ENCODE measurements around the gene NFATC2.

NFATC2 gene

GRCh38 chr20:51422514-51423289, 119.8 kb downstream of the NFATC2 start:
- Mint-ChIP-seq H3K27ac (peak overlapping the region; percentile 63), H3K36me3 (ENCODE audit: low read depth) (peaks cover 58% of the 10 kb centered on the region), H3K27me3 (ENCODE audit: low read depth) (no peaks in the 10 kb centered on the region), H3K4me1 (ENCODE audit: low read depth) (peaks cover 64% of the 10 kb centered on the region), H3K9me3 (no peaks in the 10 kb centered on the region), H3K4me3 (no peak overlapping the region)

GRCh38 chr20:51420805-51421204, 121.7 kb downstream of the NFATC2 start:
- no peak overlapping the region for H3K4me3 Mint-ChIP-seq
- H3K27me3 Mint-ChIP-seq (ENCODE audit: low read depth): no peaks in the 10 kb centered on the region
- peaks cover 66% of the 10 kb centered on the region for H3K4me1 Mint-ChIP-seq (ENCODE audit: low read depth)
- H3K36me3 Mint-ChIP-seq (ENCODE audit: low read depth): peaks cover 61% of the 10 kb centered on the region
- no peaks in the 10 kb centered on the region for H3K9me3 Mint-ChIP-seq
- H3K27ac Mint-ChIP-seq: no peak overlapping the region

DNA sequence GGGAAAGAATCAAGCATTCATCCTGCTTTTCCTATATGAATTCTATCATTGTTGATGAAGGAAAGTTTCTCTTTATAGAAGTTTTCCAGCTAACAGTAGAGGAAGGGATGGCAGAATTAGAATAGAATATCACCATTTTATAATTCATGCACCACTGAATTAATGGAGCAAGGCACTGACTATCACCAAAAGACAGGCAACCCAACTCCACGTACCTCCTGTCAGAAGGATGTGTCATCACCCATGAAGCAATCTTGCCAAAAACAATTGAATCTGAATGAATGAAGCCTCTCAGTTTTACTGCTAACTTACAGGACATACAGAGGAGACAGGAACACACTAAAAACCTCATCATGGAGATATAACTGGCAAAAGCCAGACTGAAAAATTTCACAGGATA, 122.4 kb downstream of the NFATC2 start:
- H3K27me3 Mint-ChIP-seq (ENCODE audit: low read depth): no peaks in the 10 kb centered on the region
- H3K27ac Mint-ChIP-seq: peak overlapping the region; percentile 37
- peaks cover 65% of the 10 kb centered on the region for H3K36me3 Mint-ChIP-seq (ENCODE audit: low read depth)
- no peaks in the 10 kb centered on the region for H3K9me3 Mint-ChIP-seq
- peaks cover 70% of the 10 kb centered on the region for H3K4me1 Mint-ChIP-seq (ENCODE audit: low read depth)
- no peak overlapping the region for H3K4me3 Mint-ChIP-seq

GRCh38 chr20:51419646-51420045, 122.9 kb downstream of the NFATC2 start:
- H3K4me3 Mint-ChIP-seq: no peak overlapping the region
- H3K36me3 Mint-ChIP-seq (ENCODE audit: low read depth): peaks cover 62% of the 10 kb centered on the region
- H3K4me1 Mint-ChIP-seq (ENCODE audit: low read depth): peaks cover 67% of the 10 kb centered on the region
- no peaks in the 10 kb centered on the region for H3K9me3 Mint-ChIP-seq
- no peaks in the 10 kb centered on the region for H3K27me3 Mint-ChIP-seq (ENCODE audit: low read depth)
- H3K27ac Mint-ChIP-seq: peak overlapping the region; percentile 18

DNA sequence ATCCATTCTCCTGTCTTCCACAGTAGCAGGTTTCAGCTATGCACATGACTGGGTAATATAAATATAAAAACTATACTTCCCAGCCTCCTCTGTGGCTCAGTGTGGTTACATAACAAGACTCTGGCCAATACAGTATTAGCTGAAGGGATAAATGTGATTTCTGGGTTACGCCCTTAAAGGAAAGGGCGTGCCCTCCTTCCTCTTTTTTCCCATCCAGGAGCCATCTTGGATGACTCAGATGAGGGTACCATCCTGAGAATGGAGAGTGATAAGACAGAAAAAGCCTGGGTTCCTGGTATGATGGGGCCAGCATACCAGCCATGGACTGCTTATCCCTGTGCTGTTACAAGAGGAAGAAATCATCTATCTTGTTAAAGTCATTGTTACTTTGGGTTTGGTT, 123.3 kb downstream of the NFATC2 start:
- H3K4me1 Mint-ChIP-seq (ENCODE audit: low read depth): peaks cover 62% of the 10 kb centered on the region
- H3K27me3 Mint-ChIP-seq (ENCODE audit: low read depth): no peaks in the 10 kb centered on the region
- no peak overlapping the region for H3K4me3 Mint-ChIP-seq
- peak overlapping the region; percentile 18 for H3K27ac Mint-ChIP-seq
- no peaks in the 10 kb centered on the region for H3K9me3 Mint-ChIP-seq
- H3K36me3 Mint-ChIP-seq (ENCODE audit: low read depth): peaks cover 57% of the 10 kb centered on the region

- peaks cover 50% of the 10 kb centered on the region for H3K36me3 Mint-ChIP-seq (ENCODE audit: low read depth)
- no peaks in the 10 kb centered on the region for H3K27me3 Mint-ChIP-seq (ENCODE audit: low read depth)
- H3K27ac Mint-ChIP-seq: no peak overlapping the region
These were observed 124.4 kb downstream of the NFATC2 start for GRCh38 chr20:51418137-51418529.

GRCh38 chr20:51417250-51418136, 125.0 kb downstream of the NFATC2 start:
- Mint-ChIP-seq H3K27ac (peak overlapping the region; percentile 62), H3K9me3 (no peaks in the 10 kb centered on the region), H3K4me3 (peak overlapping the region; percentile 25), H3K27me3 (ENCODE audit: low read depth) (no peaks in the 10 kb centered on the region), H3K4me1 (ENCODE audit: low read depth) (peaks cover 61% of the 10 kb centered on the region), H3K36me3 (ENCODE audit: low read depth) (peaks cover 49% of the 10 kb centered on the region)

More at GRCh38 chr20:51418137-51418529, 124.4 kb downstream of the NFATC2 start:
- Mint-ChIP-seq H3K4me3 (no peak overlapping the region), H3K4me1 (ENCODE audit: low read depth) (peaks cover 58% of the 10 kb centered on the region), H3K9me3 (no peaks in the 10 kb centered on the region)

- Mint-ChIP-seq H3K27ac (peak overlapping the region; percentile 62), H3K9me3 (no peaks in the 10 kb centered on the region), H3K4me1 (ENCODE audit: low read depth) (peaks cover 58% of the 10 kb centered on the region), H3K36me3 (ENCODE audit: low read depth) (peaks cover 44% of the 10 kb centered on the region), H3K27me3 (ENCODE audit: low read depth) (no peaks in the 10 kb centered on the region), H3K4me3 (peak overlapping the region; percentile 25)
These were observed 125.8 kb downstream of the NFATC2 start for GRCh38 chr20:51416532-51417249.

- peaks cover 8% of the 10 kb centered on the region for H3K9me3 Mint-ChIP-seq
- H3K36me3 Mint-ChIP-seq (ENCODE audit: low read depth): peaks cover 46% of the 10 kb centered on the region
- peak overlapping the region; percentile 70 for H3K27ac Mint-ChIP-seq
- H3K4me1 Mint-ChIP-seq (ENCODE audit: low read depth): peaks cover 66% of the 10 kb centered on the region
- H3K4me3 Mint-ChIP-seq: no peak overlapping the region
- no peaks in the 10 kb centered on the region for H3K27me3 Mint-ChIP-seq (ENCODE audit: low read depth)
These were observed 128.7 kb downstream of the NFATC2 start for GRCh38 chr20:51413857-51414256.

GRCh38 chr20:51412951-51413481, 129.5 kb downstream of the NFATC2 start:
- Mint-ChIP-seq H3K27me3 (ENCODE audit: low read depth) (no peaks in the 10 kb centered on the region), H3K4me1 (ENCODE audit: low read depth) (peaks cover 64% of the 10 kb centered on the region), H3K27ac (no peak overlapping the region), H3K4me3 (no peak overlapping the region), H3K9me3 (peaks cover 8% of the 10 kb centered on the region), H3K36me3 (ENCODE audit: low read depth) (peaks cover 48% of the 10 kb centered on the region)

DNA sequence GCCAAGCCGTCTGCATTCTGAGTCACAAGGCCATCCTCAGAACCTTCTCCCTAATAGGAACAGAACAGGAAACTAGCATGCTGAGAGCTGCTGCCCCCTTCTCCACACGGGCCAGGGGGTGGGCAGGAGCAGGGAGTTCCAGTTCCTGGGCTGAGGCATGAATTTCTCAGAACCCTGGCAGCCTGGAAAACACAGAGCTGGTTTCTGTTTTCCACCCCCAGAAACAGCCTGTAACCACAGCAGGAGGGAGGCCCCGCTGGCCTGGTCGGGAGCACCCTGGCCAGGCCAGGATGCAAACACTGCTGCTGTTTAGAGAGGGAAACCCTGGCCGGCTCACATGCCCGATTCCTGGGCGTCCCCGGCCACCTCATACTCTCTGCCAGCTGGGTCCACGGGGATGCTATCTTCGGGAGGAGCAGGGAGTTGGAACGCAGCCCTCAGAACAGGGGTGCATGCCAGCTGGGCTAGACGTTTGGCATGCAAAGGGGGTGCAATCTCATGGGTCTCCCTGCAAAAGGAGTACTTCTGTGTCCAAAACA, 130.1 kb downstream of the NFATC2 start:
- peak overlapping the region; percentile 67 for H3K27ac Mint-ChIP-seq
- H3K36me3 Mint-ChIP-seq (ENCODE audit: low read depth): peaks cover 51% of the 10 kb centered on the region
- peaks cover 61% of the 10 kb centered on the region for H3K4me1 Mint-ChIP-seq (ENCODE audit: low read depth)
- H3K27me3 Mint-ChIP-seq (ENCODE audit: low read depth): no peaks in the 10 kb centered on the region
- H3K9me3 Mint-ChIP-seq: peaks cover 8% of the 10 kb centered on the region
- no peak overlapping the region for H3K4me3 Mint-ChIP-seq

GRCh38 chr20:51411870-51412269, 130.6 kb downstream of the NFATC2 start:
- peak overlapping the region; percentile 67 for H3K27ac Mint-ChIP-seq
- H3K4me1 Mint-ChIP-seq (ENCODE audit: low read depth): peaks cover 61% of the 10 kb centered on the region
- H3K4me3 Mint-ChIP-seq: no peak overlapping the region
- peaks cover 8% of the 10 kb centered on the region for H3K9me3 Mint-ChIP-seq
- H3K27me3 Mint-ChIP-seq (ENCODE audit: low read depth): no peaks in the 10 kb centered on the region
- peaks cover 51% of the 10 kb centered on the region for H3K36me3 Mint-ChIP-seq (ENCODE audit: low read depth)

DNA sequence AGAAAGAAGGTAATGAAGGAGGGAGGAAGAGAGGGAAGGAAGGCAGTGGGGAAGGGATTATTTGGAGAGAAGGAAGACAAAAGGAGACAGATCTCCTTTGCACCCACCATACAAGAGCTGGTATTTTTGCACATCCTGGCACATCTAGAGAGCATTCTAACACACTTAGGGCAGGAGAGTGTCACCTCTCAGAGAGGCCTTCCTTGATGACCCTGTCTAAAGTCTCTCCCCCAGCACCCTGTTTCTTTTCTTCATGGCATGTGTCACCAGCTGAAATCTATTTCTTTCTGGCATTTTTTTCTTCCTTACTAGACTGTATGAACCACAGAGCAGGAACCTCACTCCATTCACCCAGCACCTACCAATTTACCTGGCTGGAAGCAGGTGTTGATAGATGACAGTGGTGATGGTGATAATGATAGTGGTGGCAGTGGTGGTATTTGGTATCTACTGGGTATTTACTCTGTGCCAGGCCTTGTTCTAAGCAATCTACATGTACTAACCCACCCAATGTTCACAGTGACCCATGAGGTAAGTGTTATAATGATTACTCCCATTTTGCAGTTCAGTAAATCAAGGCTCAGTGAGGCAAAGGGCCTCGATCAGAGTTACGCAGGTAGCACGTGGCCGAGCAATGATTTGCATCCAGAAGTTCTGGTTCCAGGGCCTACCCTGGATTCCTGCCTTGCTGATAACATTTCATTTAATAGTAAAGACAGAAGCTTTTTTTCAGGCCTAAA, 131.8 kb downstream of the NFATC2 start:
- peaks cover 55% of the 10 kb centered on the region for H3K36me3 Mint-ChIP-seq (ENCODE audit: low read depth)
- H3K4me1 Mint-ChIP-seq (ENCODE audit: low read depth): peaks cover 61% of the 10 kb centered on the region
- H3K9me3 Mint-ChIP-seq: peaks cover 8% of the 10 kb centered on the region
- H3K27ac Mint-ChIP-seq: peak overlapping the region; percentile 69
- H3K4me3 Mint-ChIP-seq: no peak overlapping the region
- H3K27me3 Mint-ChIP-seq (ENCODE audit: low read depth): no peaks in the 10 kb centered on the region
